Stomach (tissue), 9 donors: Measurements from ENCODE around the gene SPOP. TPM values are rescaled to one million over a fixed set of nuclear protein-coding genes. Genes with fewer than 3 reads are reported as not detected.

ENCODE experiments used
- DNase-seq, 2 donors: peaks; one replicate each; pipeline versions ENCODE4 v3.0.0 to v3.0.0-alpha.2; 2013 to 2019
- H3K27ac ChIP-seq, 5 donors: fragments of 200-600 bp in 4 of 5; sonication (generic) in 4 of 5; one replicate each; pipeline ENCODE4 v1.5.1; 2013 to 2019; ENCODE audit warnings: mild to moderate bottlenecking in 1 of 5, moderate library complexity in 1 of 5
- H3K27me3 ChIP-seq, 3 donors: fragments of 200-600 bp; sonication (generic); one replicate each; pipeline ENCODE4 v1.5.1; 2017 to 2019; ENCODE audit warnings: mixed run types in 1 of 3
- H3K36me3 ChIP-seq, 4 donors: fragments of 200-600 bp; sonication (generic); 1 replicate in 3 of 4; 2 replicates in 1 of 4; pipeline ENCODE4 v1.5.1; 2016 to 2019
- H3K4me1 ChIP-seq, 4 donors: fragments of 200-600 bp; sonication (generic); one replicate each; pipeline ENCODE4 v1.5.1; 2016 to 2019
- H3K4me3 ChIP-seq, 4 donors: fragments of 200-600 bp; sonication (generic) in 3 of 4; one replicate each; pipeline ENCODE4 v1.5.1; 2016 to 2019; ENCODE audit warnings: mild to moderate bottlenecking in 1 of 4
- H3K9me3 ChIP-seq, 4 donors: fragments of 200-600 bp; sonication (generic); one replicate each; pipeline ENCODE4 v1.5.1; 2016 to 2019
- EP300 ChIP-seq: sonication (generic); formaldehyde crosslinking; IDR thresholded peaks from one replicate; pipeline ENCODE4 v1.6.1; 2017; ENCODE audit warnings: antibody characterized with exemption
- POLR2A ChIP-seq, 4 donors: fragments of 450-650 bp; IDR thresholded peaks; one replicate each; pipeline ENCODE4 v1.6.1; 2016; ENCODE audit warnings: antibody characterized with exemption in 4 of 4, control low read depth in 2 of 4, mild to moderate bottlenecking in 1 of 4, moderate library complexity in 1 of 4
- POLR2AphosphoS5 ChIP-seq, 3 donors: sonication (generic); formaldehyde crosslinking; IDR thresholded peaks; one replicate each; pipeline ENCODE4 v1.6.1; 2016; ENCODE audit warnings: antibody characterized with exemption in 3 of 3
- WGBS, 5 donors: extraction: QIAGEN DNeasy Blood & Tissue Kit in 3 of 5; methylation state at CpG; one replicate each; pipeline versions ENCODE4 v1.1.5 to v1.1.7; 2013 to 2018; 5-methylcytosine and 5-hydroxymethylcytosine counted together
- intact Hi-C: fragments of 100-400 bp; cut with DNase I; formaldehyde crosslinking; loops from one replicate; pipeline ENCODE4 v1.15.1; 2023; ENCODE audit warnings: low total_unique reads
- polyA plus RNA-seq, 3 donors: library from polyadenylated mRNA; stranded (reverse); fragments of 200-250 nt; gene quantifications; one replicate each; pipeline ENCODE4 v1.2.3, GENCODE V29; 2013
- total RNA-seq, 5 donors: library from RNA; depleted of rRNA; stranded (reverse); fragments of >200 nt; gene quantifications; one replicate each; pipeline versions ENCODE4 v1.1.0 to v1.2.3, GENCODE V29; 2014 to 2016
- TF ChIP-seq, protein P1 (sequence below), 7 experiments: fragments of 450-650 bp in 4 of 7; fragments of 200-600 bp in 3 of 7; sonication (generic) in 3 of 7; IDR thresholded peaks; one replicate each; pipeline ENCODE4 v1.5.1; 2016 to 2019; ENCODE audit warnings: antibody characterized with exemption in 7 of 7, control low read depth in 2 of 7, mild to moderate bottlenecking in 1 of 7
- donor health status: healthy with polysubstance abuse.
- donor health status: Bipolar disorder and iron deficiency.
- donor health status: healthy.

Gene SPOP
- total and polyA plus RNA-seq, 8 donors, result 17.5 to 309 (median 41.6) TPM

DNA sequence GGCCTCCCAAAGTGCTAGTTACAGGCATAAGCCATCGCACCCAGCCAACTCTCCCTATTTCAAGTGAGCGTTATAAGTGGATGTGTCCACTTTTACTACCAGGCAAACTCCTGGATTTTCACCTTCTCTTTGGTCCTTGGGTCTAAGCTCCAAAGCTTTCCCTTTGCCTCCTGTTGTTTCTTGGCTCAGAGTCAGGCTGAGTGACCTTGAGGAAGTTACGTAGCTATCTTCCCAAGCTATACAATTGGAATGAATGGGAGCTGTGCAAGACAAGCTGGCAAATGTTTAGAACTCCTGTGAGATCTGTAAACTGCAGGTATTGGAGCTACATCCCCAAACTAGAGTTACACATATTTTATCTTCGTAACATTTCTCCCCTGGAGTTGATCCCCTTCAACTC is 81.9 kb downstream of the SPOP start:
- Histone ChIP-seq H3K4me1 (peaks cover 0 to 24% (median 10%) of the 10 kb centered on the region in 4 donors), H3K27me3 (no peaks in the 10 kb centered on the region), H3K27ac (no peak overlapping the region), H3K9me3 (no peaks in the 10 kb centered on the region), H3K4me3 (no peak overlapping the region), H3K36me3 (peaks cover 45 to 89% (median 84%) of the 10 kb centered on the region in 4 donors)
- intact Hi-C loops, result no loop called here
- TF ChIP-seq, protein P1, sequence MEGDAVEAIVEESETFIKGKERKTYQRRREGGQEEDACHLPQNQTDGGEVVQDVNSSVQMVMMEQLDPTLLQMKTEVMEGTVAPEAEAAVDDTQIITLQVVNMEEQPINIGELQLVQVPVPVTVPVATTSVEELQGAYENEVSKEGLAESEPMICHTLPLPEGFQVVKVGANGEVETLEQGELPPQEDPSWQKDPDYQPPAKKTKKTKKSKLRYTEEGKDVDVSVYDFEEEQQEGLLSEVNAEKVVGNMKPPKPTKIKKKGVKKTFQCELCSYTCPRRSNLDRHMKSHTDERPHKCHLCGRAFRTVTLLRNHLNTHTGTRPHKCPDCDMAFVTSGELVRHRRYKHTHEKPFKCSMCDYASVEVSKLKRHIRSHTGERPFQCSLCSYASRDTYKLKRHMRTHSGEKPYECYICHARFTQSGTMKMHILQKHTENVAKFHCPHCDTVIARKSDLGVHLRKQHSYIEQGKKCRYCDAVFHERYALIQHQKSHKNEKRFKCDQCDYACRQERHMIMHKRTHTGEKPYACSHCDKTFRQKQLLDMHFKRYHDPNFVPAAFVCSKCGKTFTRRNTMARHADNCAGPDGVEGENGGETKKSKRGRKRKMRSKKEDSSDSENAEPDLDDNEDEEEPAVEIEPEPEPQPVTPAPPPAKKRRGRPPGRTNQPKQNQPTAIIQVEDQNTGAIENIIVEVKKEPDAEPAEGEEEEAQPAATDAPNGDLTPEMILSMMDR (IDR thresholded peaks at IDR 0.05), result no peak
- TF ChIP-seq EP300 (no peak), POLR2AphosphoS5 (IDR thresholded peaks at IDR 0.05) (no peak), POLR2A (IDR thresholded peaks at IDR 0.05) (no peak)
- 89 to 97% (median 93%) methylated on average over 4 of the region's 4 CpGs for WGBS, 5 donors
- DNase-seq, result no peak

DNA sequence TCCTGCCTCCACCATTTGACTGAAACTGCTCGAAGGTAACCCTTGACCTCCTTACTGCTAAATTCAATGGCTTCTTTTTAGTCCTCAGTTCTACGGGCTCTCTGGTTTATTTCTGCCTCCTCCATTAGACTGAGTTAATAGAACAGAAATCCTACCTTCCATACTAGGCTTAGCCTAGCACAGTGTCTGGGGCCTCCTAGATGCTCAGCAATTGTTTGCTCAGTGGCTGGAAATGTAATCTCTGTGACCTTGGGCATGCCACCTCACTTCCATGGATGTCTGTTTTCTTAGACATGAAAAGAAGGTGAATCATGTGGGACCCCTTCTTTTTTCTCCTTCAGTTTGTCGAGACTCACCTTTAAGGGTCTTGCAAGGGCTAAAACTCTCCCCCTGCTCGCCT is 82.6 kb downstream of the SPOP start:
- H3K27me3 ChIP-seq, result no peaks in the 10 kb centered on the region
- peaks cover 0 to 24% (median 10%) of the 10 kb centered on the region in 4 donors for H3K4me1 ChIP-seq
- intact Hi-C loops, result no loop called here
- whole genome bisulfite sequencing, 5 donors, result 89 to 99% (median 97%) methylated on average over 4 of the region's 4 CpGs
- H3K9me3 ChIP-seq, result no peaks in the 10 kb centered on the region
- TF ChIP-seq POLR2A (IDR thresholded peaks at IDR 0.05) (no peak), EP300 (no peak)
- peaks cover 39 to 89% (median 80%) of the 10 kb centered on the region in 4 donors for H3K36me3 ChIP-seq
- DNase-seq, result no peak
- no peak overlapping the region for H3K4me3 ChIP-seq
- no peak overlapping the region for H3K27ac ChIP-seq

DNA sequence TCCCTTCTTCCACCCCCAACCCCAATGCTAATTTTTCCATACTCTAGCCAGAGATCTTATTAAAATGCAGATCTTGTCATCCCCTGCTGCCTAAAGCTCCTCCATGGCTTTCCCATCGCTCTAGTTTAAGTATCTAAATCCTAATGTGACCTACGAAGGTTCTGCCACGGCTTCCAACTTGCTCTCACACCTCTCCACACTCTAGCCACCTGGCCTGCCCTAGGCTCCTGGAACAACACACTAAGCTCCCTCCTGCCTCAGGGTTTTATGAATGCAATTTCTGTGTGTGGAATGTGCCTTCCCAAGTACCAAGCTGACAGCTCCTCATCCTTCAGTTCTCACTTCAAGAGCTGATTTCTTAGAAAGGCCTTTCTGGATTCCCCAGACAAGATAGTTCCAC is 85.6 kb downstream of the SPOP start:
- H3K4me3 ChIP-seq, result no peak overlapping the region
- no peaks in the 10 kb centered on the region for H3K9me3 ChIP-seq
- no peak for TF ChIP-seq POLR2AphosphoS5 (IDR thresholded peaks at IDR 0.05)
- TF ChIP-seq EP300, result no peak
- TF ChIP-seq POLR2A (IDR thresholded peaks at IDR 0.05), result no peak
- TF ChIP-seq, protein P1 (IDR thresholded peaks at IDR 0.05), result no peak
- 91 to 96% (median 94%) methylated on average over 3 of the region's 3 CpGs for WGBS, 5 donors
- no peaks in the 10 kb centered on the region for H3K27me3 ChIP-seq
- H3K36me3 ChIP-seq, result peaks cover 18 to 61% (median 55%) of the 10 kb centered on the region in 4 donors
- DNase-seq, result no peak
- intact Hi-C loops, result no loop called here
- no peak overlapping the region for H3K27ac ChIP-seq
- peaks cover 0 to 7% (median under 1%) of the 10 kb centered on the region in 4 donors for H3K4me1 ChIP-seq

DNA sequence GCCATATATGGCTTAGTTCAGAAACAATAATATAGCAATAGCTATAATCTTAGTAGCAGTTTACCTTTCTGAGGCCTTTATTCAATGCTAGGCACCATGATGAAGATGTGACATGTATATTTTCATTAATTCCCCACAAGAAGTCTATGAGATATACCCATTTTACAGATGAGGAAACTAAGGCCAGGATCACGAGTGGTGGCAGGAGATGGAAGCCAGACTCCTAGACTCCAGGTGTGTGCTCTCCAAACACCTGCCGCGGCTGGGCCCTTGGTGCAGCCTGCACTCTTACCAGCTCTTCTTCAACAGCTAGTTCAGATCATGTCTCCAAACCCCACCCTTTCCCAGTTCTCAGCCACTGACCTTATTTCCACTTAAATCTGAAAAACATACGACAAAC is 87.0 kb downstream of the SPOP start:
- no peaks in the 10 kb centered on the region for H3K27me3 ChIP-seq
- 94 to 98% (median 96%) methylated on average over 4 of the region's 4 CpGs for WGBS, 5 donors
- H3K27ac ChIP-seq, result no peak overlapping the region
- H3K4me3 ChIP-seq, result no peak overlapping the region
- DNase-seq, result no peak
- H3K9me3 ChIP-seq, result no peaks in the 10 kb centered on the region
- H3K4me1 ChIP-seq, result no peaks in the 10 kb centered on the region
- H3K36me3 ChIP-seq, result peaks cover 11 to 47% (median 42%) of the 10 kb centered on the region in 4 donors
- intact Hi-C loops, result no loop called here
- TF ChIP-seq POLR2AphosphoS5 (IDR thresholded peaks at IDR 0.05), result no peak
- TF ChIP-seq, protein P1 (IDR thresholded peaks at IDR 0.05), result no peak
- no peak for TF ChIP-seq POLR2A (IDR thresholded peaks at IDR 0.05)

DNA sequence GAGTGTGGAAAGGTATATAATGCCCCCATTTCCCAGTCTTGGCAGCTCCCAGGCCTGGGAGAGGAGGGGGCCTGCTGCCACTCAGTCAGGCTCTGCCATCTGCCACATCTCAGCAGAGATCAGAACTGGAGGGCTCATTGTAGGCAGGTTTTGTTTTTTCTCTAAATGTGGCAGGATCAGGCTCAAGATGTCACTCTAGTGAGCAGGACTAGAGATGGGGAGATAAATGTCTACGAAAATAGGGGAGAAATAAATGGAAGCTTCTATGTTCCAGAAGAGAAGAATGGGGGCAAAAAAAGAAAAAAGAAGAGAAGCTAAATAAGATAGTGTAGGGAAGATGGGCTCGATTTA is 88.3 kb downstream of the SPOP start:
- no peak for TF ChIP-seq POLR2AphosphoS5 (IDR thresholded peaks at IDR 0.05)
- TF ChIP-seq, protein P1 (IDR thresholded peaks at IDR 0.05), result no peak
- no peak for TF ChIP-seq EP300
- no peak for TF ChIP-seq POLR2A (IDR thresholded peaks at IDR 0.05)
- Histone ChIP-seq H3K4me1 (no peaks in the 10 kb centered on the region), H3K4me3 (no peak overlapping the region), H3K9me3 (no peaks in the 10 kb centered on the region), H3K27me3 (no peaks in the 10 kb centered on the region), H3K36me3 (peaks cover 10 to 34% (median 29%) of the 10 kb centered on the region in 4 donors), H3K27ac (no peak overlapping the region)
- DNase-seq, result no peak
- intact Hi-C loops, result no loop called here
- 85 to 89% (median 86%) methylated on average over 2 of the region's 2 CpGs for WGBS, 5 donors
